Activated CD8-positive, alpha-beta T cell treated with anti-CD3 and anti-CD28 coated beads for 36 hours (primary cell): ENCODE data around the gene NIN. TPM values are rescaled to one million over a fixed set of nuclear protein-coding genes. Genes with fewer than 3 reads are reported as not detected.

Experiments used
- ATAC-seq: fragments of 200-7000 bp; cut with Tn5 transposase; one replicate; pipeline ENCODE4 v1.10.0; 2021; ENCODE audit warnings: mild to moderate bottlenecking, moderate library complexity
- CTCF ChIA-PET: fragments of 350-600 bp; sonication (Branson Sonifier 250); formaldehyde crosslinking; loops from one replicate; lab custom pipeline; 2021; ENCODE audit warnings: antibody characterized with exemption; lab: Charles Lee
- POLR2A ChIA-PET: fragments of 350-600 bp; sonication (Branson Sonifier 250); formaldehyde crosslinking; loops from one replicate; lab custom pipeline; 2021; ENCODE audit warnings: antibody characterized with exemption; lab: Charles Lee
- DNase-seq: peaks from one replicate; pipeline ENCODE4 v3.0.0-alpha.2; 2020
- H3K27ac Mint-ChIP-seq: one replicate; pipeline ENCODE4 v1.8.0; 2021; ENCODE audit warnings: mild to moderate bottlenecking, mixed read lengths
- H3K27me3 Mint-ChIP-seq: one replicate; pipeline ENCODE4 v1.8.0; 2021; ENCODE audit warnings: mixed read lengths
- H3K36me3 Mint-ChIP-seq: one replicate; pipeline ENCODE4 v1.8.0; 2021; ENCODE audit warnings: low read depth, mixed read lengths
- H3K4me1 Mint-ChIP-seq: one replicate; pipeline ENCODE4 v1.8.0; 2021; ENCODE audit warnings: low read depth, mixed read lengths
- H3K4me3 Mint-ChIP-seq: one replicate; pipeline ENCODE4 v1.8.0; 2021; ENCODE audit warnings: mild to moderate bottlenecking, moderate library complexity, mixed read lengths
- H3K9me3 Mint-ChIP-seq: one replicate; pipeline ENCODE4 v1.8.0; 2021; ENCODE audit warnings: mixed read lengths
- CTCF ChIP-seq: fragments of 200-600 bp; IDR thresholded peaks from one replicate; pipeline ENCODE4 v1.8.0; 2022; ENCODE audit warnings: antibody characterized with exemption, mild to moderate bottlenecking
- intact Hi-C: fragments of 100-400 bp; cut with micrococcal nuclease; formaldehyde crosslinking; loops from one replicate; pipeline ENCODE4 v1.10.0; 2022
- total RNA-seq, 2 experiments: library from RNA; stranded (reverse); gene quantifications; one replicate each; pipeline ENCODE4 v1.2.3, GENCODE V29; 2021

NIN gene
- total RNA-seq, 2 experiments from 2014 or later, result 71.9 to 72.8 TPM

- Mint-ChIP-seq H3K27me3 (no peaks in the 10 kb centered on the region), H3K27ac (no peak overlapping the region), H3K4me3 (no peak overlapping the region), H3K4me1 (peaks cover 53% of the 10 kb centered on the region), H3K36me3 (peaks cover 32% of the 10 kb centered on the region), H3K9me3 (no peaks in the 10 kb centered on the region)
- ATAC-seq, result no peak
- ChIA-PET POLR2A (interaction anchor here (0.7 kb wide), 1 partner anchor 8 kb away, joined by 3 read pairs; no protein-coding TSS in a partner anchor), CTCF (interaction anchor here (1.0 to 5.4 kb wide), 3 partner anchors 11 to 58 kb away, joined by 3 to 25 read pairs (median 10); no protein-coding TSS in a partner anchor)
- DNase-seq, result no peak
- no peak for TF ChIP-seq CTCF
- intact Hi-C loops, result no loop called here
These were observed 29.3 kb downstream of the NIN start for GRCh38 chr14:50801706-50802105.

- DNase-seq, result no peak
- no peak overlapping the region for H3K27ac Mint-ChIP-seq
- no peak for TF ChIP-seq CTCF
- H3K36me3 Mint-ChIP-seq, result peaks cover 22% of the 10 kb centered on the region
- intact Hi-C loops, result no loop called here
- no peak for ATAC-seq
- POLR2A ChIA-PET, result no interaction called here
- H3K9me3 Mint-ChIP-seq, result no peaks in the 10 kb centered on the region
- CTCF ChIA-PET, result interaction anchor here (0.8 kb wide), 1 partner anchor 8 kb away, joined by 3 read pairs; no protein-coding TSS in a partner anchor
- peaks cover 54% of the 10 kb centered on the region for H3K4me1 Mint-ChIP-seq
- no peak overlapping the region for H3K4me3 Mint-ChIP-seq
- H3K27me3 Mint-ChIP-seq, result no peaks in the 10 kb centered on the region
These were observed 30.9 kb downstream of the NIN start for GRCh38 chr14:50800032-50800431.

GRCh38 chr14:50798048-50798421, 32.9 kb downstream of the NIN start:
- H3K4me3 Mint-ChIP-seq, result no peak overlapping the region
- peaks cover 9% of the 10 kb centered on the region for H3K36me3 Mint-ChIP-seq

GRCh38 chr14:50797250-50798047, 33.5 kb downstream of the NIN start:
- no peak overlapping the region for H3K4me3 Mint-ChIP-seq
- TF ChIP-seq CTCF, result no peak
- peaks cover 60% of the 10 kb centered on the region for H3K4me1 Mint-ChIP-seq
- H3K9me3 Mint-ChIP-seq, result no peaks in the 10 kb centered on the region
- ATAC-seq (no peak), DNase-seq (no peak)
- ChIA-PET CTCF (interaction anchor here (0.6 to 1.9 kb wide), 5 partner anchors 9 to 254 kb away, joined by 3 to 5 read pairs (median 3); no protein-coding TSS in a partner anchor), POLR2A (interaction anchor here (0.6 to 2.4 kb wide), 5 partner anchors 11 to 126 kb away, joined by 3 to 9 read pairs (median 4); partner anchors contain the start of gene NIN)
- intact Hi-C loops, result loop anchor here (2.0 kb wide), 1 partner anchor 15 kb away; no protein-coding TSS in a partner anchor
- H3K27ac Mint-ChIP-seq, result no peak overlapping the region
- no peaks in the 10 kb centered on the region for H3K27me3 Mint-ChIP-seq
- peaks cover 12% of the 10 kb centered on the region for H3K36me3 Mint-ChIP-seq

More at GRCh38 chr14:50798048-50798421, 32.9 kb downstream of the NIN start:
- ChIA-PET CTCF (interaction anchor here (0.8 kb wide), 1 partner anchor 24 kb away, joined by 3 read pairs; no protein-coding TSS in a partner anchor), POLR2A (interaction anchor here (0.6 to 2.4 kb wide), 2 partner anchors 14 to 33 kb away, joined by 3 to 9 read pairs; partner anchors contain the start of gene NIN)
- H3K27ac Mint-ChIP-seq, result peak overlapping the region; percentile 2
- H3K9me3 Mint-ChIP-seq, result no peaks in the 10 kb centered on the region
- H3K4me1 Mint-ChIP-seq, result peaks cover 56% of the 10 kb centered on the region
- no peak for DNase-seq
- ATAC-seq, result no peak
- no peak for TF ChIP-seq CTCF
- intact Hi-C loops, result no loop called here
- no peaks in the 10 kb centered on the region for H3K27me3 Mint-ChIP-seq
